Measurements from ENCODE around the gene HIVEP2.

Gene HIVEP2

GRCh38 chr6:142953373-142954273 lies 8.6 kb upstream of the HIVEP2 start:
- H3K9me3 Mint-ChIP-seq = no peaks in the 10 kb centered on the region
- H3K27ac Mint-ChIP-seq = no peak overlapping the region
- H3K36me3 Mint-ChIP-seq = no peaks in the 10 kb centered on the region
- H3K27me3 Mint-ChIP-seq = no peaks in the 10 kb centered on the region
- H3K4me3 Mint-ChIP-seq = no peak overlapping the region
- peaks cover 23 to 48% of the 10 kb centered on the region in 2 donors for H3K4me1 Mint-ChIP-seq
- DNase-seq (no peak), ATAC-seq (replicated peaks) (peak in 1 of 2 donors; percentile 34)

DNA sequence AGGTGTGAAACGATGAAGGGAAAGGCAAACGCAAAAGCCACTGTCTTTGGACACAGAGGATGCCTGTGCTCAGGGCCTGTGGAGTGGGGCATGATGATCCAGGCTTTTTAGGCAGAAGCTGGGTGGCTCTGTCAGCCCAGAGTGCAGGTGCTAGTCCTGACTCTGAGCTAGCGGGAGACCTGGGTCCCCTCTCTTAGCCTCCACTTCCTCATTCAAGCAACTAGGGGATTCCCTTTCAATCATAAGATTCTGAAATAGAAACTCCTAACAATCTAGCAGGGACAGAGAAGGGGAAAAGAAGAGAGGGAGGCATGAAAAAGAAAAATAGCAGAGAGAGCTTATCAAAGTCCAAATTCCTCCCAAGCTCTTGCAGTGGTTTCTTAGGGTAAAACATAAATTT lies 7.6 kb upstream of the HIVEP2 start:
- Mint-ChIP-seq H3K4me3 (peak overlapping the region in 1 of 2 donors; percentile 46), H3K27ac (peak overlapping the region; percentile 48), H3K9me3 (no peaks in the 10 kb centered on the region), H3K27me3 (no peaks in the 10 kb centered on the region), H3K4me1 (peaks cover 23 to 54% of the 10 kb centered on the region in 2 donors), H3K36me3 (no peaks in the 10 kb centered on the region)
- DNase-seq (peak; percentile 40), ATAC-seq (replicated peaks) (peak; percentile 88)

GRCh38 chr6:142950291-142950690 lies 5.3 kb upstream of the HIVEP2 start:
- Mint-ChIP-seq H3K4me3 (no peak overlapping the region), H3K36me3 (peaks cover 0 to 4% of the 10 kb centered on the region in 2 donors), H3K27ac (no peak overlapping the region), H3K4me1 (peaks cover 23 to 53% of the 10 kb centered on the region in 2 donors), H3K27me3 (no peaks in the 10 kb centered on the region), H3K9me3 (no peaks in the 10 kb centered on the region)
- DNase-seq = no peak
- no peak for ATAC-seq (replicated peaks)

DNA sequence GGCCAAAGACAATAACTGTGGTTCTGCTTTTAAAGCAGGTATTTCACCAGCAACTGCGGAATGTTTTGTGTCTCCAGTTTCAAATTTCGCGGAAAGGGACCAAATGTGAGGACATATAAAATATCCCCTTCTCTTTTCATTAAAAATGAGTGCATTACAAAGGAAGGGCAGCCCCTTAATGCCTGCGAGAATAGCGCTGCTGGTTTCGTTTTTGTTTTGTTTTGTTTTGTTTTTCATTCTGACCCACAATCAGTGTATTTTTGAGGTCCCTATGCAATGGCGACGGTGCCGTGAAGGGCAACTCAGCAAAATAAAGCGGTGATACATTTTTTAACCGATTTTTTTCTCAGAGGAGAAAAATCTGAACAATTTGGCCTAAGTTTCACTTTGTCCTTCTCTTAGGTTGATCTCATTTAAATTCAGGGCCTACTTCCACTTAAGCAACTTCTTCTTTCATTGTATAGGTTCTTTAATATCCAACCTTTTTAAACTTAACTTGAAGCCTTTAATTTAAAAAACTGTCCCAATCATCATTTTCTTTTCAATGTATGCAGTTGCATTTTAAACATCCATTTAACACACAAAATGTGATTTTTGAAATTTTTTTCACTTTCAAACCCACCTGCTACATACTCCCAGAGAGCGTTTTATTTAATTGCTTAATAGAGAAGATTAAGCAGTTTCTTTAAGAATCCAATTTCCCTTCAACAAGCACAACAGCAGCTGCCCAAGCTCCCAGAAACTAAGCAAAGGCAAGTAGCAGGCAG lies 2.9 kb upstream of the HIVEP2 start:
- ATAC-seq (replicated peaks) (peak; percentile 13 to 16), DNase-seq (no peak)
- H3K27ac Mint-ChIP-seq = peak overlapping the region; percentile 97
- no peaks in the 10 kb centered on the region for H3K27me3 Mint-ChIP-seq
- H3K4me3 Mint-ChIP-seq = peak overlapping the region; percentile 92
- no peaks in the 10 kb centered on the region for H3K9me3 Mint-ChIP-seq
- peaks cover 6% of the 10 kb centered on the region in 2 donors for H3K36me3 Mint-ChIP-seq
- H3K4me1 Mint-ChIP-seq = peaks cover 29 to 51% of the 10 kb centered on the region in 2 donors

DNA sequence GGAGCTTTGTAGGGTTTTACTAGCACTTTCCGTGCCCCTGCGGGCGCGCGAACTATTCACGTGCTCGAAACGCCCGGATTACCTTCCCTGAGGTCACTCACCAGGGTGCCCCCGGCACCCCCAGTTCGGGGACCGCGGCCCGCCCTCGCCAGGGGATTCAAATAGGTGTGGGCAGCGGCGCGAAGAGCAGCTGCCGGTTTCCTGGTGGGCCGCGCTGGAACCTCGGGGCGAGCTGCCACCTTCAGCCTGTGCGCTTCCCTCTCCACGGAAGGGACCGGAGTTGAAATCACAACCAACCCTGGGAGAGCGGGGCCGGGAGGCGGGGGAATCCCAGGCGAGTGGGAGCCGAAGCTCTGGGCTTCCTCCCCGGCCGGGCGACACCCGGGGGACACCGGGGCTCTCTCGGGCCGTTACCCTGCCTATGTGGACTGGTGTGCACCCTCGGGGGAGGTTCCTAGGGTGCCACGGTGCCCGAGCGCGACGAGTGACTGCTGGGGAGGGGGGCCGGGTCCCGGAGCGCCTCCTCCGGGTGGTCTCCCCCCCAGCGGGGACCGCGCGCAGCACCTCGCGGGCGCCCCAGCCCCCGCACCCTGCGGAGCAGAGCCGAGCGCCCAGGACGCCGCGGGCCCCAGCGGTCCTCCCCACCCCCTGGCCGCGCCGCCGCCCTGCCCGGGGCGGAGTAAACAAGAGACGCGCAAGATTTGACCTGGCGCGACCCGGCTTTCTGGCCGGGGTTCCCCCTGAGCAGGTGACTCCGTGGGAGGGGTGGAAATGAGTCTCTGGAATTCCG lies 2.1 kb upstream of the HIVEP2 start:
- Mint-ChIP-seq H3K36me3 (peaks cover 6 to 8% of the 10 kb centered on the region in 2 donors), H3K4me1 (peaks cover 25 to 51% of the 10 kb centered on the region in 2 donors), H3K9me3 (no peaks in the 10 kb centered on the region), H3K4me3 (peak overlapping the region; percentile 92 to 94), H3K27me3 (no peaks in the 10 kb centered on the region), H3K27ac (peak overlapping the region; percentile 98)
- ATAC-seq (replicated peaks) = peak; percentile 64 to 68
- peak; percentile 90 for DNase-seq

GRCh38 chr6:142946181-142946923 lies 1.4 kb upstream of the HIVEP2 start:
- Mint-ChIP-seq H3K4me3 (peak overlapping the region; percentile 92 to 94), H3K36me3 (peaks cover 6 to 8% of the 10 kb centered on the region in 2 donors), H3K27me3 (no peaks in the 10 kb centered on the region), H3K9me3 (no peaks in the 10 kb centered on the region), H3K27ac (peak overlapping the region; percentile 98), H3K4me1 (peaks cover 18 to 51% of the 10 kb centered on the region in 2 donors)
- DNase-seq (peak; percentile 81), ATAC-seq (replicated peaks) (peak; percentile 38)

DNA sequence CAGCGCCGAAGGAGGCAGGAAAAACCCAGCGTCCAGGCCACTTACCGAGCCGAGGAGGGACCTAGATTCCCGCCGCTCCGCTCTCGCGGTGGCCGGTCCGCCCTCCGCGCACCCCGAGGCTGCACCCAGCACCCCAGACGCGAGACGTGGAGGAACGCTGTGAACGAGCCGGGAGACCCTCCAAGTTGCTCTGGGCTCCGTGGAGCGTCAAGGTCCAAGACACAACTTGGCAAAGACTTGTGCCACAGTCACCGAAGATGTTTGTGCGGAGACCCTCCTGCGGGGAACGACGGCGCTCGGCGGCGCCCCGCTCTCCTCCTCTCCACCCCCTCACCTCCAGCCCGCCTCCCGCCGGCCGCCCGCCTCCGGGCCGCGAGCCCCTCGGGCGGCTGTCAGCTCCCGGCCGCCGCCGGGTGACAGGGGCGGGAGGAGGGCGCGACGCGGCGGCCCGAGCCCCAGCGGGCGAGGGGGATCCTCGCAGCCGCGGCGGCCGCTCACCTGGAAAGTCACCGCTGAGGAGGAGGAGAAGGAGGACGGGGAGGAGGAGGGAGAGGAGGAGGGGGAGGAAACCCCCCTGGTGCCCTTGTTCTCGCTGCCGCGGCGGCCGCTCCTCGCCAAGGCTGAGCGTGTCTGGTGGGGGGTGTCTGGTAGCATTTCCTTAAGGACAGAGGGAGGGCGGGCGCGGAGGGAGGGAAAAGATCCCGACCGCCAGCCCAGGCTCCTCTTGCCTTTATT lies 637 bp upstream of the HIVEP2 start:
- no peaks in the 10 kb centered on the region for H3K27me3 Mint-ChIP-seq
- peak overlapping the region; percentile 92 to 94 for H3K4me3 Mint-ChIP-seq
- DNase-seq (peak; percentile 58), ATAC-seq (replicated peaks) (peak; percentile 13 to 22)
- H3K36me3 Mint-ChIP-seq = peaks cover 6 to 8% of the 10 kb centered on the region in 2 donors
- no peaks in the 10 kb centered on the region for H3K9me3 Mint-ChIP-seq
- H3K27ac Mint-ChIP-seq = peak overlapping the region; percentile 98
- H3K4me1 Mint-ChIP-seq = peaks cover 18 to 57% of the 10 kb centered on the region in 2 donors

- ATAC-seq (replicated peaks) = peak; percentile 21 to 22
These were observed 590 bp downstream of the HIVEP2 start for GRCh38 chr6:142944124-142945048.

DNA sequence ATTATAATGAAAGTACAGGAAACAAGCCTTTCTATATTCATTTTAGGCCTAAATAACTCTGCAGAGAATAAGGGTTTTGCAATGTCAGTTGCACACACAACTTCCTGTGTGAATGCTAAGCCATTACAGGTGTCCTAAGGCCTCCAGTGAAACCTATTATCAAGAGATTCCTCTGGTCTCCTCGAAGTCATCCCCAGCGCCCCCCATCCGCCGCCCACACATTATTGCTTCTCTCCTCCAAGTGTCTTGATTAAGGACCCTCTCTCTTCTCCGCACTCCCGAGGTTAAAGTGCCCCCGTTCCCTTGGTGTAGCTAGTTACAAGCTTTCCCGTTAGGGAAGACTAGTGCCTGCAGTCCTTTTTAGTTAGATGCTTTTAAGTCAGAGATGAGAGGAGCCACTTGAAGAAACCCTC lies 1.3 kb downstream of the HIVEP2 start:
- peaks cover 6 to 8% of the 10 kb centered on the region in 2 donors for H3K36me3 Mint-ChIP-seq
- H3K9me3 Mint-ChIP-seq = no peaks in the 10 kb centered on the region
- ATAC-seq (replicated peaks) = no peak
- no peak for DNase-seq
- no peaks in the 10 kb centered on the region for H3K27me3 Mint-ChIP-seq
- H3K27ac Mint-ChIP-seq = peak overlapping the region; percentile 99
- H3K4me1 Mint-ChIP-seq = peaks cover 22 to 58% of the 10 kb centered on the region in 2 donors
- peak overlapping the region; percentile 92 to 94 for H3K4me3 Mint-ChIP-seq

More at GRCh38 chr6:142944124-142945048, 590 bp downstream of the HIVEP2 start:
- Mint-ChIP-seq H3K27me3 (no peaks in the 10 kb centered on the region), H3K9me3 (no peaks in the 10 kb centered on the region), H3K4me1 (peaks cover 21 to 61% of the 10 kb centered on the region in 2 donors), H3K27ac (peak overlapping the region; percentile 99), H3K4me3 (peak overlapping the region; percentile 92 to 94), H3K36me3 (peaks cover 6 to 8% of the 10 kb centered on the region in 2 donors)
- DNase-seq = peak; percentile 81

DNA sequence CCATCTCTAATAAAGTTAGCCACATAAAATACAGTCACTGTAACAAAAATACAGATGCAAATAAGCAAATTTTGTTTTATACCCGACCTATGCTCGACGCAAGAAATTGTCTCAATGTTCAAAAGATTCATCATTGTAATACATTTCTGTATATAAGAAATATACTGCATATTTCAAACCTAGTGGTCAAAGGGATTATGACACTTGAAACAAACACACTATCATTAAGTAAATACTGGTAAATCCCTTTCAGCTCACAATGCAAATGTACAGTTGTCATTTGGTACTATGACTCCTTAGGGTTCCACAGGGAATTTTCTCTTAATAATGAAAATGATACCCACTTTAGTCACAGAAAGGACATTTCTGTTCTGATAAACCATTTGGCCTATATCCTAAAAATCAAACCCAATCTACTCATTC lies 2.2 kb downstream of the HIVEP2 start:
- Mint-ChIP-seq H3K27ac (peak overlapping the region; percentile 51), H3K9me3 (no peaks in the 10 kb centered on the region), H3K36me3 (peaks cover 6 to 8% of the 10 kb centered on the region in 2 donors), H3K4me3 (peak overlapping the region in 1 of 2 donors; percentile 17), H3K4me1 (peaks cover 22 to 51% of the 10 kb centered on the region in 2 donors), H3K27me3 (no peaks in the 10 kb centered on the region)
- DNase-seq (no peak), ATAC-seq (replicated peaks) (no peak)

- no peaks in the 10 kb centered on the region for H3K27me3 Mint-ChIP-seq
- H3K4me3 Mint-ChIP-seq = no peak overlapping the region
- H3K27ac Mint-ChIP-seq = no peak overlapping the region
- DNase-seq = no peak
- ATAC-seq (replicated peaks) = no peak
- peaks cover 6 to 8% of the 10 kb centered on the region in 2 donors for H3K36me3 Mint-ChIP-seq
- no peaks in the 10 kb centered on the region for H3K9me3 Mint-ChIP-seq
- H3K4me1 Mint-ChIP-seq = peaks cover 22 to 50% of the 10 kb centered on the region in 2 donors
These were observed 2.7 kb downstream of the HIVEP2 start for GRCh38 chr6:142942238-142942637.

DNA sequence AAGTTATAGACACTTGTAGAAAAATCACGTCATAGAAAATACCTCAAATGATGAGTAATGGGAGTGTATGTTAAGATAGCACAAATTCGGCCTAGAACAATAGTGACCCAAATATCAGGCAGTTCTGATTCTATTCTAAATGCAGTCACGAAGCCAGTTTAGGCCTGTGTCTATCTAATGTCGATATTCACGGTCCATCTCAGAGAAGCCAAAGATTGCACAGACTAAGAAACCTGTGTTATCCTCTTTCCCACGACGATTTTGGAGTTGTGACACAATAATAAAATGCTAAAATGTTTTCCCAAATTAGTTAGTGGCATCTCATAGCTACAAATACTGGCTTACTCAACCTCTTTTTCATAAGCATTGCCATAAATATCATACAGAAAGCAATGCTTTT lies 4.0 kb downstream of the HIVEP2 start:
- DNase-seq = no peak
- Mint-ChIP-seq H3K27me3 (no peaks in the 10 kb centered on the region), H3K27ac (no peak overlapping the region), H3K9me3 (no peaks in the 10 kb centered on the region), H3K4me3 (no peak overlapping the region), H3K4me1 (peaks cover 24 to 53% of the 10 kb centered on the region in 2 donors), H3K36me3 (peaks cover 4 to 6% of the 10 kb centered on the region in 2 donors)
- ATAC-seq (replicated peaks) = no peak

Data from stimulated activated naive B cell treated with anti-CD40 and anti-IgM and Interleukin-4, amounts not matched to agents 10 μg/mL and 1 μg/mL and 100 μg/mL, for 72 hours (primary cell).